ENCODE data around the gene DIP2C.
A peak's percentile ranks its signal among the peaks of the same experiment; 100 is the strongest.
"Not testable (repeated sequence)": the region's sequence is repeated elsewhere in the genome, so short reads cannot be mapped to it uniquely, and the experiment has no call there.

The DIP2C gene

GRCh38 chr10:625333-625696 is 64.2 kb downstream of the DIP2C start:
- DNase-seq, result peak; percentile 48

GRCh38 chr10:624605-625332 is 64.7 kb downstream of the DIP2C start:
- DNase-seq, result peak; percentile 10

- DNase-seq, result no peak
These were observed 65.2 kb downstream of the DIP2C start for GRCh38 chr10:624312-624604.

GRCh38 chr10:623477-624311 is 65.8 kb downstream of the DIP2C start:
- DNase-seq, result no peak

- no peak for DNase-seq
These were observed 66.5 kb downstream of the DIP2C start for GRCh38 chr10:623014-623413.

- DNase-seq, result no peak
These were observed 67.3 kb downstream of the DIP2C start for GRCh38 chr10:621981-622740.

GRCh38 chr10:621513-621912 is 68.0 kb downstream of the DIP2C start:
- no peak for DNase-seq

GRCh38 chr10:620971-621370 is 68.5 kb downstream of the DIP2C start:
- no peak for DNase-seq

- DNase-seq, result no peak
These were observed 69.1 kb downstream of the DIP2C start for GRCh38 chr10:620417-620816.

GRCh38 chr10:619710-620109 is 69.8 kb downstream of the DIP2C start:
- no peak for DNase-seq

- DNase-seq, result no peak
These were observed 71.1 kb downstream of the DIP2C start for GRCh38 chr10:618229-618989.

GRCh38 chr10:617471-617870 is 72.0 kb downstream of the DIP2C start:
- no peak for DNase-seq

- no peak for DNase-seq
These were observed 73.8 kb downstream of the DIP2C start for GRCh38 chr10:615583-616152.

GRCh38 chr10:614790-615582 is 74.5 kb downstream of the DIP2C start:
- no peak for DNase-seq

GRCh38 chr10:614139-614711 is 75.2 kb downstream of the DIP2C start:
- no peak for DNase-seq

- no peak for DNase-seq
These were observed 76.0 kb downstream of the DIP2C start for GRCh38 chr10:613271-614138.

- no peak for DNase-seq
These were observed 76.8 kb downstream of the DIP2C start for GRCh38 chr10:612696-613095.

- DNase-seq, result not testable (repeated sequence)
These were observed 78.7 kb downstream of the DIP2C start for GRCh38 chr10:610642-611305.

GRCh38 chr10:609868-610545 is 79.5 kb downstream of the DIP2C start:
- DNase-seq, result no peak
